ENCODE measurements around the gene CLHC1.

DNA sequence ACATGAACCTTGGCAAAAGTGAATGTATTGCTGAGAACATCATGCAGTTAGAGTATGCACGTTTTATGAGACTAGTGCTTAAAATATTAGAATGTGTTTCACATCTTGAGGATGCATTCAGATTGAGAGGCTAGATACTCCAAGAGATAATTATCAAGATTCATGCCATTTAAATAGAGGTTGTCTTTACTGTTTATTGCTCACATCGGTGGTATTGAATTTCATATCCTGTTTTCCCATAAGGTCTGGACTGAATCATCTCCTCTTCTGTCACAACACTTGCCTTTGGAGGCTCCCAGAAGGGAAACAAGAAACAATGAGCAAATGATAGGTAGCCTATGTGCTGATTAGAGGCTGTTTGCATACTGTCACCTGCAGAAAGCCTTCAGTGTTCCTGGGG lies 83.8 kb downstream of the CLHC1 start:
- TF ChIP-seq, protein P1, sequence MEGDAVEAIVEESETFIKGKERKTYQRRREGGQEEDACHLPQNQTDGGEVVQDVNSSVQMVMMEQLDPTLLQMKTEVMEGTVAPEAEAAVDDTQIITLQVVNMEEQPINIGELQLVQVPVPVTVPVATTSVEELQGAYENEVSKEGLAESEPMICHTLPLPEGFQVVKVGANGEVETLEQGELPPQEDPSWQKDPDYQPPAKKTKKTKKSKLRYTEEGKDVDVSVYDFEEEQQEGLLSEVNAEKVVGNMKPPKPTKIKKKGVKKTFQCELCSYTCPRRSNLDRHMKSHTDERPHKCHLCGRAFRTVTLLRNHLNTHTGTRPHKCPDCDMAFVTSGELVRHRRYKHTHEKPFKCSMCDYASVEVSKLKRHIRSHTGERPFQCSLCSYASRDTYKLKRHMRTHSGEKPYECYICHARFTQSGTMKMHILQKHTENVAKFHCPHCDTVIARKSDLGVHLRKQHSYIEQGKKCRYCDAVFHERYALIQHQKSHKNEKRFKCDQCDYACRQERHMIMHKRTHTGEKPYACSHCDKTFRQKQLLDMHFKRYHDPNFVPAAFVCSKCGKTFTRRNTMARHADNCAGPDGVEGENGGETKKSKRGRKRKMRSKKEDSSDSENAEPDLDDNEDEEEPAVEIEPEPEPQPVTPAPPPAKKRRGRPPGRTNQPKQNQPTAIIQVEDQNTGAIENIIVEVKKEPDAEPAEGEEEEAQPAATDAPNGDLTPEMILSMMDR (conservative IDR thresholded peaks at IDR 0.05; ENCODE audit: low read length): no peak
- TF ChIP-seq EZH2phosphoT487 (IDR thresholded peaks at IDR 0.05; ENCODE audit: borderline replicate concordance): no peak
